Astrocyte (in vitro differentiated cells and primary cell): Measurements from ENCODE around the gene ADCY3. TPM values are rescaled to one million over a fixed set of nuclear protein-coding genes. Genes with fewer than 3 reads are reported as not detected.
A peak's percentile ranks its signal among the peaks of the same experiment; 100 is the strongest.

ENCODE experiments used
- DNase-seq: peaks from one replicate; pipeline ENCODE4 v3.0.0-alpha.2; 2010; ENCODE audit warnings: low read depth
- FAIRE-seq: peaks from 2 replicates; lab custom pipeline; 2011; peaks lifted over from hg19 to GRCh38; lab: Jason Lieb, UNC
- H2AFZ ChIP-seq: 2 replicates; pipeline ENCODE4 v1.6.0; 2012; ENCODE audit warnings: low read depth, low read length, inconsistent platforms
- H3K27ac ChIP-seq: 2 replicates; pipeline ENCODE4 v1.5.1; 2011; ENCODE audit warnings: low read depth, low read length, inconsistent platforms
- H3K27me3 ChIP-seq: 2 replicates; pipeline ENCODE4 v1.6.0; 2011; ENCODE audit warnings: low read length, inconsistent platforms; ENCODE audit not compliant: insufficient read depth
- H3K36me3 ChIP-seq: 2 replicates; pipeline ENCODE4 v1.5.1; 2011; ENCODE audit warnings: low read length, inconsistent platforms; ENCODE audit not compliant: insufficient read depth
- H3K4me1 ChIP-seq: 2 replicates; pipeline ENCODE4 v1.5.1; 2011; ENCODE audit warnings: low read length, inconsistent platforms; ENCODE audit not compliant: insufficient read depth
- H3K4me2 ChIP-seq: 2 replicates; pipeline ENCODE4 v1.6.0; 2012; ENCODE audit warnings: low read length, inconsistent platforms
- H3K4me3 ChIP-seq: 2 replicates; pipeline ENCODE4 v1.5.1; 2011; ENCODE audit warnings: low read depth, mild to moderate bottlenecking, low read length, inconsistent platforms; ENCODE audit not compliant: insufficient read depth
- H3K79me2 ChIP-seq: 2 replicates; pipeline ENCODE4 v1.6.0; 2012; ENCODE audit warnings: mild to moderate bottlenecking, low read length, inconsistent platforms; ENCODE audit not compliant: insufficient read depth
- H3K9ac ChIP-seq: 2 replicates; pipeline ENCODE4 v1.6.0; 2012; ENCODE audit warnings: mild to moderate bottlenecking, low read length, inconsistent platforms
- H3K9me3 ChIP-seq: 2 replicates; pipeline ENCODE4 v1.5.1; 2012; ENCODE audit warnings: low read depth, mild to moderate bottlenecking, low read length, inconsistent platforms; ENCODE audit not compliant: insufficient read depth
- H4K20me1 ChIP-seq: 2 replicates; pipeline ENCODE4 v1.6.0; 2012; ENCODE audit warnings: low read length, inconsistent platforms; ENCODE audit not compliant: insufficient read depth
- H3K27ac Mint-ChIP-seq: one replicate; pipeline ENCODE4 v1.8.0; 2021; ENCODE audit warnings: mild to moderate bottlenecking, mixed read lengths; ENCODE audit not compliant: unreplicated experiment
- H3K27me3 Mint-ChIP-seq: one replicate; pipeline ENCODE4 v1.8.0; 2021; ENCODE audit warnings: low read depth, mixed read lengths; ENCODE audit not compliant: unreplicated experiment
- H3K36me3 Mint-ChIP-seq: one replicate; pipeline ENCODE4 v1.8.0; 2021; ENCODE audit warnings: low read depth, mixed read lengths; ENCODE audit not compliant: unreplicated experiment
- H3K4me1 Mint-ChIP-seq: one replicate; pipeline ENCODE4 v1.8.0; 2021; ENCODE audit warnings: low read depth, mixed read lengths; ENCODE audit not compliant: unreplicated experiment
- H3K4me3 Mint-ChIP-seq: one replicate; pipeline ENCODE4 v1.8.0; 2021; ENCODE audit warnings: mild to moderate bottlenecking, moderate library complexity, mixed read lengths; ENCODE audit not compliant: unreplicated experiment
- H3K9me3 Mint-ChIP-seq: one replicate; pipeline ENCODE4 v1.8.0; 2021; ENCODE audit warnings: mild to moderate bottlenecking, mixed read lengths; ENCODE audit not compliant: unreplicated experiment
- EZH2 ChIP-seq: IDR thresholded peaks from 2 replicates; pipeline ENCODE4 v1.6.1; 2012; ENCODE audit warnings: mild to moderate bottlenecking, low read length, inconsistent platforms; ENCODE audit not compliant: insufficient read depth
- total RNA-seq: library from RNA; stranded (reverse); gene quantifications from 2 replicates; pipeline ENCODE4 v1.2.1, GENCODE V29; 2021
- TF ChIP-seq, protein P1 (sequence below): IDR thresholded peaks from 2 replicates; pipeline ENCODE4 v1.5.1; 2011; ENCODE audit warnings: low read depth, mild to moderate bottlenecking, inconsistent platforms, low read length, moderate library complexity; ENCODE audit not compliant: insufficient read depth

Gene ADCY3
- total RNA-seq, 1 donor from 2014 or later: 12.5 TPM

DNA sequence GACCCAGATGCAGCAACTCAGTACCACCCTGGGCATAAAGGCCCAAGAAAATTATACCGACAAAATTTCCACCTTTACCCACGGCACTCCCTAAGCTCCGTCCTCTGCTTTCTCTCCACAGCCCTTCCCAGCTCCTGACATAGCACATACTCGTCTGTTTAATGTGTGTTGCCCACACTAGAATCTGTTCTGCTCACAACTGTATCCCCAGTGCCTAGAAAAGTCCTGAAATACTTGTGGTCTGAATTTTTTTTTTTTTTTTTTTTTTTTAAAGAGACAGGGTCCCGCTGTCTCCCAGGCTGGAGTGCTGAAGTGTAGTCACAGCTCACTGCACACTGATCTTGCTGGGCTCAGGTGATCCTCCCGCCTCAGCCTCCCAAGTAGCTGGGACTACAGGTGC lies 62.3 kb downstream of the ADCY3 start:
- peak overlapping the region; percentile 6 for H3K27ac Mint-ChIP-seq
- H3K4me3 ChIP-seq: no peak overlapping the region
- H3K27ac ChIP-seq: no peak overlapping the region
- H3K4me1 ChIP-seq: peaks cover 7% of the 10 kb centered on the region
- no peak for FAIRE-seq
- H4K20me1 ChIP-seq: no peaks in the 10 kb centered on the region
- no peak for DNase-seq
- H3K79me2 ChIP-seq: no peaks in the 10 kb centered on the region
- no peaks in the 10 kb centered on the region for H3K27me3 ChIP-seq
- no peak overlapping the region for H2AFZ ChIP-seq
- no peak overlapping the region for H3K9ac ChIP-seq
- peaks cover 17% of the 10 kb centered on the region for H3K4me1 Mint-ChIP-seq
- H3K36me3 ChIP-seq: no peaks in the 10 kb centered on the region
- no peaks in the 10 kb centered on the region for H3K9me3 ChIP-seq
- H3K4me3 Mint-ChIP-seq: no peak overlapping the region
- no peaks in the 10 kb centered on the region for H3K27me3 Mint-ChIP-seq
- peaks cover 2% of the 10 kb centered on the region for H3K36me3 Mint-ChIP-seq
- no peaks in the 10 kb centered on the region for H3K9me3 Mint-ChIP-seq
- H3K4me2 ChIP-seq: no peak overlapping the region
- no peak for TF ChIP-seq EZH2
- TF ChIP-seq, protein P1, sequence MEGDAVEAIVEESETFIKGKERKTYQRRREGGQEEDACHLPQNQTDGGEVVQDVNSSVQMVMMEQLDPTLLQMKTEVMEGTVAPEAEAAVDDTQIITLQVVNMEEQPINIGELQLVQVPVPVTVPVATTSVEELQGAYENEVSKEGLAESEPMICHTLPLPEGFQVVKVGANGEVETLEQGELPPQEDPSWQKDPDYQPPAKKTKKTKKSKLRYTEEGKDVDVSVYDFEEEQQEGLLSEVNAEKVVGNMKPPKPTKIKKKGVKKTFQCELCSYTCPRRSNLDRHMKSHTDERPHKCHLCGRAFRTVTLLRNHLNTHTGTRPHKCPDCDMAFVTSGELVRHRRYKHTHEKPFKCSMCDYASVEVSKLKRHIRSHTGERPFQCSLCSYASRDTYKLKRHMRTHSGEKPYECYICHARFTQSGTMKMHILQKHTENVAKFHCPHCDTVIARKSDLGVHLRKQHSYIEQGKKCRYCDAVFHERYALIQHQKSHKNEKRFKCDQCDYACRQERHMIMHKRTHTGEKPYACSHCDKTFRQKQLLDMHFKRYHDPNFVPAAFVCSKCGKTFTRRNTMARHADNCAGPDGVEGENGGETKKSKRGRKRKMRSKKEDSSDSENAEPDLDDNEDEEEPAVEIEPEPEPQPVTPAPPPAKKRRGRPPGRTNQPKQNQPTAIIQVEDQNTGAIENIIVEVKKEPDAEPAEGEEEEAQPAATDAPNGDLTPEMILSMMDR: no peak

DNA sequence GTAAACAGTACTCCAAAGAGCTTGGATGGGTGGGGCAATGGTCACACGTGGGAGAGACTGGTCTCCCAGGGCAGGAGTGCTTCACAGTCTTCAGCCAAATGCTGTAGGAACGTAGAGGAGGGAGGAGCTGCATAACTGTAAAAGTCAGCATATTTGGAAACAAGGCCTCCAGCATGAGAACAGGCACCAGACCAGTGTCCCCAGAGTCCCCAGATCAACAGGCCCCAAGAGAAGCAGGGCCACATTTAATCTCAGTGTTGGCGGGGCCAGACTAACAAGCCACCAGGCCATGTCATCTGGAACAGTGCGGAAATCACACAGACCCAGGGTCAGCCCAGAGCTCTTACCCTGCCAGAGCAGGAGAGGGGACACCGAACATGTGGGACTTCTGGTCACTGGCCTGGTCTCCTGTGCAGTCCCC lies 63.2 kb downstream of the ADCY3 start:
- Mint-ChIP-seq H3K27me3 (no peaks in the 10 kb centered on the region), H3K36me3 (peaks cover 2% of the 10 kb centered on the region), H3K4me3 (no peak overlapping the region), H3K27ac (peak overlapping the region; percentile 34), H3K9me3 (no peaks in the 10 kb centered on the region), H3K4me1 (peaks cover 17% of the 10 kb centered on the region)
- H3K4me3 ChIP-seq: no peak overlapping the region
- H4K20me1 ChIP-seq: no peaks in the 10 kb centered on the region
- H3K4me1 ChIP-seq: peaks cover 7% of the 10 kb centered on the region
- H3K36me3 ChIP-seq: no peaks in the 10 kb centered on the region
- TF ChIP-seq EZH2: no peak
- TF ChIP-seq, protein P1: no peak
- no peak overlapping the region for H3K4me2 ChIP-seq
- H3K9me3 ChIP-seq: no peaks in the 10 kb centered on the region
- DNase-seq: no peak
- H3K9ac ChIP-seq: no peak overlapping the region
- H3K79me2 ChIP-seq: no peaks in the 10 kb centered on the region
- H3K27me3 ChIP-seq: no peaks in the 10 kb centered on the region
- no peak overlapping the region for H3K27ac ChIP-seq
- no peak overlapping the region for H2AFZ ChIP-seq
- FAIRE-seq: no peak

DNA sequence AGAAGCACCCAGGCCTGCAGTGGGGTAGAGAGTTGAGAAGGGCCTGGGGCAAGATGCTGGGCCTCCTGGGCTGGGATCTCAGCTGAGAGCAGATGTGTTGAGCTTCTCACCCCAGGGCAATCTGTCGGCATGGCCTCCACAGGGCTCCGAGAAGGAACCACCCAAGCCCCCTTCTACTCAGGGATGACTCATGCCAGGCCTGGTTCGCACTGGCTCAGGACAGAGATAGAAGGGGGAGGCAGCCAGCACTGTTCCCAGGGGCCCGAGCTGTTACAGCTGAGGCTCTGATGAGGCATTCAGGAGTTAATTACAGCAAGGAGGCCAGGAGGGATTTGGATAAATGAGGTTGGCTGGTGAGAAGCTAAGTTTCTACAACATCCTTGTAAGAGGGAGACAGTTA lies 64.3 kb downstream of the ADCY3 start:
- Mint-ChIP-seq H3K27ac (no peak overlapping the region), H3K9me3 (no peaks in the 10 kb centered on the region), H3K36me3 (peaks cover 5% of the 10 kb centered on the region), H3K4me1 (peaks cover 17% of the 10 kb centered on the region), H3K4me3 (no peak overlapping the region), H3K27me3 (no peaks in the 10 kb centered on the region)
- H3K4me1 ChIP-seq: peaks cover 7% of the 10 kb centered on the region
- H3K36me3 ChIP-seq: no peaks in the 10 kb centered on the region
- peak overlapping the region; percentile 0 for H2AFZ ChIP-seq
- no peak overlapping the region for H3K27ac ChIP-seq
- no peak for FAIRE-seq
- H4K20me1 ChIP-seq: no peaks in the 10 kb centered on the region
- H3K4me3 ChIP-seq: no peak overlapping the region
- no peaks in the 10 kb centered on the region for H3K79me2 ChIP-seq
- no peak overlapping the region for H3K4me2 ChIP-seq
- no peaks in the 10 kb centered on the region for H3K9me3 ChIP-seq
- TF ChIP-seq, protein P1: no peak
- no peak for TF ChIP-seq EZH2
- no peaks in the 10 kb centered on the region for H3K27me3 ChIP-seq
- H3K9ac ChIP-seq: no peak overlapping the region
- DNase-seq: peak; percentile 24
